HG03575 (cell line): ENCODE data around the gene DNASE1.

Experiments used
- ATAC-seq: cut with Tn5 transposase; IDR thresholded peaks from one replicate; pipeline ENCODE4 v1.9.1; 2021; ENCODE audit not compliant: unreplicated experiment, insufficient number of reproducible peaks, low FRiP score; ENCODE audit errors: extremely low read depth

Gene DNASE1

DNA sequence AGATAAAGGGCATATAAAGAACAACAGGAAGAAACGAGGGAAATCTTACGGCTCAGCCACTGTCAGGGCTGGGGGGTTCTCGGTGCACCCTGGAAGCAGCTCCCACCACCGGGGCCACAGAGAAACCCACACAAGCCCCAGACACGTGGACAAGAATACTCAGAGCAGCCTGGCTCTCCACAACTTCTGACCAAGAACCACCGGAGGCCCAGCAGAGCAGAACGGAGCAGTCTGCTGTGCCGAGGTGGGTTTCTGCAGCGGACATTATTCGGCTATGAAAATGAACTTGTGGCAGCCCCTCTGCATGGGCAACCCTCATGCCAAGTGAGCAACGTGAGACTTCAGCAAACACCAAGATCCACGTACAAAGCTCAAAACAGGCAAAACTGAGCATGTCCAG lies 6.8 kb downstream of the DNASE1 start:
- no peak for ATAC-seq

DNA sequence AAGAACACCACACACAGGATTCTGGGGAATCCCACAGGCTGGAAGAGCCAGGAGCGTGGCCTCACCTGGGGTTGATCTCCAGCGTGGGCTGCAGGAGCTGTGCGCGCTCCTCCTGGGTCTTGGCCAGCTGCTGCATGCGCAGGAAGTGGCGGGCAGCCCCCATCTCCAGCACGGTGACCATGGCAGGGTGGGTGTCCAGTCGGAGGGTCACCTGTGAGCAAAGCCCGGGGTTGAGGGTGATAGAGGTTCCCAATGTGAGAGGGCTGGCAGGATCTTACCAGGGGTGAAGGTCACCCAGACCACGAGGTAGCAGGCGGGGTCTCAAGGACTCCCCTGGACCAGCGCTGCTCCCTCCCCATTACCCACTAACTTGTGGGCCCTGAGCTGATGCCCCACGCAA lies 7.4 kb downstream of the DNASE1 start:
- no peak for ATAC-seq

DNA sequence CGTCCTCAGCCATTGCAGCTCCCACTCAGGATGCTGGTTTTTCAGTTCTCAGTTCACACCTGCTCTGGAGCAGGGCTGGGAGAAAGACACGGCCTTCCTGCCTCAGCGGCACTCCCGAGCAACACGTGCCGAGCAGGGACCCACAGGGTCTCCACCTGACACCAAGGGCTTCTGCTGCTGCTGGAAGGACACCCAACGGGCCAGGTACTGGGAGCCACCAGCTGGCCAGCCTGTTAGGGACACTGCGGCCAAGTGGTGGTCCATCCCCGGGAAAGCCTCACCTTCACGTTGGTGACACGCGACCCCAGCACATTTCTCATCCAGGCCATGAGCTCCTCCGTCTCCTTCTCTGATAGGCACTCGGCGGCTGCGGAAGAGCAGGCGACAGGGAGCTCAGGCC lies 8.1 kb downstream of the DNASE1 start:
- no peak for ATAC-seq

DNA sequence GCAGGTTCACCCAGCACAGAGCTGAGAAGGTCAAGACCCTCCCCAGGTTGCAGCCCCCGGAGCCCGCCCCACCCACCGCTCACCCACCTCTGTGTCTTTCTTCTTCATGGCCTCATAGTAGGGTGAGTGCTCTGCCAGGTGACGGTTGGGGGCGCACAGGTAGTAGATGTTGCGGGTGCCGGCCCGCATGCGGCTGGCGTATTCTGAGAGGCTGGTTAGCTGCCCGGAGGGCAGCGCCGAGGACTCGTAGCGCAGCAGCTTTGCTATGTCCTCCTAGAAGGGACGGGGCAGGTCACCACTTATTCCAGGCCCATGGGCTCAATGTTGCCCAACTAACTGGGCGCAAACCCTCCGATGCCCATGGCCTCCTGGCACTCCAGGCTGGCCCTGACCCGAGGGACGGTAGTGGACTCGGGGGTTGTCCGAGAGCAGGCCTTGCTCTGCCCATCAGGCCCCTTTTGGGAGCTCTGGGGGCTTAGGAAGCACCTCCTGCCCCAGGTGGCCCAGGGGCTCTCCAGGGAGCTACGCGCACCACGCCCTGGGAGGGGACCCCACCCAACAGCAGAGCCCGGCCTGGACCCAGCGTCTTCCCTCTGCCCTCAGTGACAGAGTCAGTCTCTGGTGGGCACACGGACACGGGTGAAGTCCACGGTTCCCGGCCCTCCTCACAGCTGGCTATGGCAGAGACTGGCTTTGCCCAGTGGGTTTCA lies 9.9 kb downstream of the DNASE1 start:
- no peak for ATAC-seq

DNA sequence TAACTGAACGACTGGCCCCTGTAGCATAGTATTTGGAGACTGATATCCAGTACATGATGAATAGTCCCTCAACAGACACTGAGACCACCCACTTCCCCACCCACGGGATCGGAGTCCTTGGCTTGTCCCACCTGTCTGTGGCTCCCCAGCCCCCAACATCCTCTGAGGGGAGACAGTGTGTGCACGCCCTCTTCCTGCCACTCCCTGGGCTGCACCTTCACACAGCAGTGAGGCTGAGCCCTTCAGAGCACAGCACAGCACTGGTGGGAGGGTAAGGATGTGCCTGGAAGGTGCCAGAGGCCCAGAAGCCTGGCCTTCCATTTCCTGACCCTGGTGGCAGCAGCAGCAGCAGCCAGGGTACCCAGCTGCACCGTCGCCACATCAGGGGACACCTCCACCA lies 11.0 kb downstream of the DNASE1 start:
- no peak for ATAC-seq

DNA sequence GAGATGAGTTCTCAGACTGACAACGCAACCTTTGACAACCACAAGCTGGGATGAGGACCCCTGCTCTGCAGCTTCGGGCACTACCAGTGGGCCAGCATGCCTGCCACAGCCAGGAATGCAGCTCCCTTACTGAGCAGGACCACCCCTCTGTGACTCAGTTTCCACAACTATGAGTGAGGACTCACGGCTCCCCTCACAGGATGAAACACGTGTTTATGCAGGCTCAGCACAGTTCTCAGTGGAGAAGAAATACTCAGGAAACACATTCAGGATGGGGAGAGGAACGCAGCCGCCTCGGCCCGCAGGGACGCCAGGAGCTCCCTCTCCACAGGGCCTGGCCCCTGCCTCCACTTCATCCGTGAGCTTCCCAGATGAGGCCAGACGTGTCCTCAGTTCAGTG lies 14.1 kb downstream of the DNASE1 start:
- no peak for ATAC-seq

DNA sequence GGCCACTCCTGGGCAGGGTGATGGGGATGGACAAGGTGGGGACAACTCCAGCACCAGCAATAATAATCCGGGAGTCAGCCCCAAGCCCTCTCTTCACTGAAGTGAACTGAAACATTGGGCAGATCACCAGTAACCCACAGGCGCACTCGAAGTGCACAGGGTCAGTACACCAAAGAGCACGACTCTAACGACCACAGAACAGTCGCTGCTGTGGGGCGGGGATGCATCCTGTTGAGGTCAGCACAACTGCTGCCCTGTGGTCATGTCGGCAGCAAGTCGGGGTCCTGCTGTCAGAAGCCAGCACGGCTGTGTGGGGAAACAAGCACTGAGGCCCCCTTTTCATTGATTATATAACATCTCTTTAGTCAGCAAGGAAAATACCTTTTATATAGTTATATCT lies 14.6 kb downstream of the DNASE1 start:
- no peak for ATAC-seq

DNA sequence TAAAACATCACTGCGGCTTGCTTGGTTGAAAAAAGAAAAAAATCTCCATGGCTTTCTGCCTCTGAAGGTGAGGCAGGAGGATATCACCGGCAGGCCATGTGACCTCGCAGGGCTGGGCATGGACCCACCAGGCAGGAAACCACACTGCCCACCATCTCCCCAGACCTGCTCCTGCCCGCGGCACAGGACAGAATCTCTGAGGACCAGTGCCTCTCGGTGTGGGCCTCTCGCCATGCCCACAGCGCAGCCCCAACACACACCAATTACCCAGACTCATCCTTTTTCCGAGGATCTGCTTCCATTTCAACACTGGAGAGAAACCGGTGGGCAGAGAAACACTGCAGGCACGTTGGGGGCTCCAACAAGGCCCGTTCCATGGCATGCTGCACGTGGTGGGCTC lies 16.2 kb downstream of the DNASE1 start:
- ATAC-seq: no peak

DNA sequence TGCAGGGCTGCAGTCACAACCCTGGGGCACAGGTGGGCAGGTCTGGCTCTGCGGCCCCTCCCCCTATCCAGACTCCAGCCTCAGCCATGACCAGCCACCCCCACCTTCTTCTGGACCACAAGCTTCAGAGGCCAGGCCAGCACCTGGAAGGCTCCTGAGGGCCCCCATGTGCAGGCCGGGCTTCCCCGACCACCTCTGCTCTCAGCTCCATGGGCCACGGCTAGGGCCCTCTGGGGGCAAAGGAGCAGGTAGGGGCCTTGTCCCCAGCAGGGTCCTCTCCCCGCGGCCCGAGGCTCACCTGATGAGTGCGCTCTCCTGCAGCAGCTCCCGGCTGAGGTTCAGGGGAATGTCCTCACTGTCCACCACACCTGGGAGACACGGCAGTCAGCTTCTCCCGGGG lies 16.9 kb downstream of the DNASE1 start:
- no peak for ATAC-seq

DNA sequence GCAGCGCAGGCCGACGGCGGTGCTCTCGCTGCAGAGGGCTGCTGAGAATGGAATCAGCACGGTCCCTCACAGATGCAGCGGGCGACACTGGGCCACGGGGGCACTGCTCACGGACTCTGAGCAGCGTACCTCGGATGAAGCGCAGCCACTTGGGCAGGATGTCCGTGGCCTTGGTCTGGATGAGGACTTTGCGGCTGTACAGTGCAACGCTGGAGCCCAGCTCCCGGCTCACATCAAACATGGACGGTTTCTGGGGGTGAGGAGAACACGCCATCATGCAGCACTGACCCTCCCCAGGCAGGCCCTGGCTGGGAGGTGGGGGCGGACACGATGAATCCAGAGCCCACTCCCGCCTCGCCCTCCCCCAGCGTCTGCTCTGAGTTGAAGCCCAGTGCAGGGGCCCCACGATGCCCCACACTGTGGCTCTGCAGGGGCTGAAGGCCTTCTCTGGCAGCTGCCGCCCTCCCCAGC lies 18.1 kb downstream of the DNASE1 start:
- no peak for ATAC-seq

DNA sequence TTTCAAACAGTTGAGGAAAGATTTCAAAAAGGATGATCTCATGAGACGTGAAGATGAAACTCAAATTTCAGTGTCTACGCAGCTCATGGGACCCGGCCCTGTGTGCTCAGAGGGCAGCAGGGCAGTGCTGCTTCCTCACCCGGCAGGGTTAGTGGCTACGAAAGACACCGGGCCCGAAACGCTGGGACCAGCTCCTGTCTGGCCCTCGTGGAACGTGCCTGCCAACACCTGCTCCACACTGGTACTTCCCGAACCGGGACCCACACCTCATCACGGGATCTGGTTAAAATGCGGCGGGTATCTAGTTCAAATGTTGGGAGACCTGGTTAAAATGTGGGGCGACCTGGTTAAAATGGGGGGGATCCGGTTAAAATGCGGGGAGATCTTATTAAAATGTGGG lies 18.7 kb downstream of the DNASE1 start:
- ATAC-seq: no peak

DNA sequence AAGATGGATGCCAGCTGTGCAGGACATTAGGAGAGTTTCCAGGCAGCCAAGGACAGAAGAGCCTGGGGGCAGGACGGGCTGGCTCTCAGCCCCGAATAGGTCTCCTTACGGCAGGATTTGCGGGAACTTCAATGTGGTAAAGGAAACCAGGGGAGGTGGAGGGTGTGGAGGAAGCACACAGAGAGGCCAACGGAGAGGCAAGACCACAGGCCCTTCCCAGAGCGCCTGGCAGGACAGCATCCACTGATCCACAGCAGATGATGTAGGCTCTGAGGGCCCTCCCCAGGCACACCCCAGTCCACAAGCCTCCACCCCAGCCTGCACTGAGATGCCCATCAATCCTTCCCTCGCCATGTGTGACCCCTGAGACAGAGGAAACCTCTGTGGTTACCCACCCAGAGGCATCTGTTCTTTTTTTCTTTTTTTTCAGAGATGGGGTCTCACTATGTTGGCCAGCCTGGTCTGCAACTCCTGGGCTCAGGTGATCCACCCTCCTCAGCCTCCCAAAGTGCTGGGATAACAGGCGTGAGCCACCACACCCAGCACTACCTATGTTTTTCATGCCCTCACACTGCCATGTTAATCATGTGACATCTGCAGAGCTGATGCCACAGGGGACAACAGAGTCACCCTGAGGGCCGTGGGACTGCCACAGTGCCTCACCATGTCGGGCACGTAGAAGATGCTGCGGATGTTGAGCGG lies 19.3 kb downstream of the DNASE1 start:
- no peak for ATAC-seq

DNA sequence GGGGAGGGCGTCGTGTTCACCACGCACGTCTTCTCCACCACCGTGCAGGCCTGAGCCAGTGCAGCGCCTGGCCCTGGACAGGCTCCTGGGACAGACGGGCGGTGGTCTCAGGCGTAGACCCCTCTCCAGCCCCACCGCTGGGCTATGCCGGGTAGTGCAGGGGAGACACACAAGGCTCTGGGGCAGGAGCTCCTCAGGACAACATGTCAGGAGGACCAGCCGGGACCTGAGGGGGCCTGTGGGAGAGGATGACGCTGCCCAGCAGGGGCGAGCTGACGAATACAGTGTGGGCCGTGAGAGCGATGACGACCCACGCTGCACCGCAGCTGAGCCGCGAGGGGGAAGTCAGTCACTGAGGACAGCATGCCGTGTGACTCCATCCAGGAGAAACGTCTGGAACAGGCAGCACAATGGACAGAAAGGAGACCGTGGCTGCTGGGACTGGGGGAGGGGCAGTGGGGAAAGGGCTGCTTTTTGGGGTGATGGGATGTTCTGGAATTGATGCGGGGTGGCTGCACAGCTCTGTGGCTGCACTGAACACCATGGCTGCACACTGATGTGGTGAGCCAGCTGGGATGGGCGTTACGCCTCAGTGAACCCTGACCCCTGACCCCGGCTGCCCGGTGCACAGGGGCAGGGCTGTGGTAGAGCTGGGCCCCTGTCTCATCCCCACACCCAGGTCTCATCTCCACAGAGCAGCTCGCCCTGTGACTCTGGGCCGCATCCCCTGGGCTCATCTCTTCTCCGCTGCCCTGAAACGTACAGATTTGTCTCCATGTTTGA lies 20.2 kb downstream of the DNASE1 start:
- ATAC-seq: no peak

DNA sequence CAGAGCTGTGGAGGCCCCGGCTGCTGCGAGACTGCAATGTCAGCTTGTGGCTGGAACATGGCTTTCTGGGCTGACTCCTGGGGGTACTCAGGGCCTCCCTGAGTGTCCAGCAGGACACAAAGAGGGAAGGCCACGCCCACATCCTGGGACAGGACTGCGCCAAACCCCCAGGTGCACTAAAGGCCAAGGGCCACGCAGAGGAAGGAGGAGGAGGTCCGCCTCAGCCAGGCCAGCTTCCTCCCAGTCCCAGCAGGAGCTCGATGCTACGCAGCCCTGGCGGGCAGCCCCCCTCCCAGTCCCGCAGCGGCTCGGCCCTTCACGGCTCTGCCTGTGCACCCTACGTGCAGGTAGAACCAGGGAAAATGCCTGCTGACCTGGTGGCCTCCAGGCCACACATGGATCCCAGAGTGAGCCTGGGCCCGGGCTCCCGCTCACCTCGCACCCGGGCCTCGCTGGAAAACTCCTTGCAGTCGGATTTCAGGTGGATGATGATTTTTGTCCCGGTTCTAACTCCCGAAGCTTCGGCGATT lies 21.2 kb downstream of the DNASE1 start:
- no peak for ATAC-seq

DNA sequence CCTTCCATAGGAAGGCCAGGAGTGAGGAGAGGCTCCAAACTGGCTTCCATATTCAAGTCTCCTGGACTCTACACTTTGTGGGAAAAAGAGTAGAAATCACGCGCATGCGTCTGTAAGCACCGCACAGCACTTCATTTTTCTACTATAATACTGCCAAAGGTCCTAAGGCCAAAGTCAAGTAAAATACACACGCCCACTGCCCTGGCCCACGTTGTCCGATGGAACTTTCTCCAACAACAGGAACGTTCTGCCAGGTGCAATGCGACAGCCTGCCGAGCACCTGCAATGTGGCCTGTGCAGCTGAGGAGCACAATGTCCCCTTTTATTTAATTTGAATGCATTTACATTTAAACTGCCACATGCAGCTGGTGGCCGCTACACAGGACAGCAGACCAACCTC lies 23.5 kb downstream of the DNASE1 start:
- no peak for ATAC-seq

DNA sequence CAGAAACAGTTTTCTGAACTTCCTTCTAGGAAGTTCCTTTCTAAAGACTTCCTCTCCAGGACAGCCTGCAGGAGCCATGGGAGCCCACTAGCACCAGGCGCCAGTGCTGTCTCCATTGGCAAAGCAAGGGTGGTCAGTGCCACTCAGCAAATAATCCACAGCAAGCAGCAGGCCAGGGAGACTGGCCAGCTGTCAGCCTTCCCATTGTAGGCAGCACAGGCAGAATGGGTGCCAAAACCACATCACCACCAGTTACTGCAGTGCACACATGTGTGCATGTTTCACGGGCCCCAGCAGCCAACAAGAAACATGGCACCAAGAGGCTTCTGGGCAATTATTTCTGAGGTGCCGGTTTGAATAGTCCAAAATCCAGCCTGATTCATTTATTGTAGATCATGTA lies 26.7 kb downstream of the DNASE1 start:
- no peak for ATAC-seq

DNA sequence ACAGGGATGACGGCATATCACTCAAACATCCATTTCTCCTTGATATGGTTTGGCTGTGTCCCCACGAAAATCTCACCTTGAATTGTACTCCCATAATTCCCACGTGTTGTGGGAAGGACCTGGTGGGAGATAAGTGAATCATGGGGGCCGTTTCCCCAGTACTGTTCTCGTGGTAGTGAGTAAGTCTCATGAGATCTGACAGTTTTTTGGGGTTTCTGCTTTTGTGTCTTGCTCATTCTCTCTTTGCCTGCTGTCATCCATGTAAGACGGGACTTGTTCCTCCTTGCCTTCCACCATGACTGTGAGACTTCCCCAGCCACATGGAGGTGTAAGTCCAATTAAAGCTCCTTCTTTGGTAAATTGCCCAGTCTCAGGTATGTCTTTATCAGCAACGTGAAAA lies 32.5 kb downstream of the DNASE1 start:
- no peak for ATAC-seq

DNA sequence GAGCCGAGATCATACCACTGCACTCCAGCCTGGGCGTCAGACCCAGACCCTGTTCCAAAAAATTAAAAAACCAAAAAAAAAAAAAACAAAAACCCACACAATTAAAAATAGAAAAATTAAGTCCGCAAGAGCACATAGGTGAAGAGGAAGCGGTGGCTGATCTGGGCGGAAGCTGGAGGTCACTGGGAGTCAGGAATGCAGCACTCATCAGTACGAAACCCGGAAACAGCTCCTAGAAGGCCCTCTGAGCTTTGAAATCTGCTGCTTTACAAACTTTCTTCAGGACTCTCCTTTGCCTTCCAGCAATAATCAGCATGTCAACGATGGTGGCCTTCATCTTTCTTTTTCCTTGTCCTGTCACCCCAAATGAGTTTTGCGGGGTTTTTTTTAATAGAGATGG lies 33.3 kb downstream of the DNASE1 start:
- ATAC-seq: no peak

DNA sequence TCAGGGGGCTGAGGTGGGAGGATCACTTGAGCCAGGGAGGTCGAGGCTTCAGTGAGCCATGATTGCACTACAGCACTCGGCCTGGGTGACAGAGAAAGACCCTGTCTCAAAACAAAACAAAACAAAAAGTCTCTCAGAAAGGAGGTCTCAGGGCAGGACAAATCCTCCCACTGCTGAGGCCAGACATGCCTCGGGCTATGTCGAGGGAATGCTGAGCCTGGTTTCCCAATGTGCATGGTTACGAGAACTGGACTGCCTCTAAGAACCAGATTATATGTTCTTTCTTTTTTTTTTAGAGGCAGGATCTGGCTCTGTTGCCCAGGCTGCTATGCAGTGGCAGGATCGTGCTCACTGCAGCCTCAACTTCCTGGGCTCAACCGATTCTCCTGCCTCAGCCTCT lies 35.2 kb downstream of the DNASE1 start:
- no peak for ATAC-seq

DNA sequence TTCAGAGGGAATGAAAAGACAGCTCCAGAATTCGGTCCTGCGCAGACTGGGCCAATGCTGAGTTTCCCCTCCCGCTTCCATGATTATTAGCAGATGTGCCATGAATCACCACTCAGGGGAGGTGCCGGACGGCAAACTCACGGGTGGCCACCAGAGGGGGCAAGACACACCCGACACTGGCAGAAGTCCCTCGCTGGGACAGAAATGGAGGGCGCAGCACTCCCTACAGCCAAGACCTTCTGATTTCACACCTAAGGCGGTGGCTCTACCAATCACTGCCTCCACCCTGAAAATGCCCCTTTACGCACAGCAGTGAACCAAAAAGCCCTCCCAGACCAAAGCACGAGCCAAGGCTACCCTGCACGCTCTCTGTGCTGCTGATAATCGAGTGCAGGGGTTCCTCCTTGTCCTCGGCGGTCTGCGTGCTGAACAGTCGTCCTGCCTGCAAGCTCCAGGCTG lies 36.0 kb downstream of the DNASE1 start:
- no peak for ATAC-seq
